ENCODE results near the gene TUFM.
A peak's percentile ranks its signal among the peaks of the same experiment; 100 is the strongest.
"Not testable (repeated sequence)": the region's sequence is repeated elsewhere in the genome, so short reads cannot be mapped to it uniquely, and the experiment has no call there.

Gene TUFM

GRCh38 chr16:28837672-28838557 lies 8.2 kb downstream of the TUFM start:
- DNase-seq = no peak

- no peak for DNase-seq
These were observed 9.4 kb downstream of the TUFM start for GRCh38 chr16:28836761-28837064.

GRCh38 chr16:28835864-28836760 lies 10.0 kb downstream of the TUFM start:
- no peak for DNase-seq

GRCh38 chr16:28834873-28835863 lies 11.0 kb downstream of the TUFM start:
- DNase-seq = no peak

- DNase-seq = no peak
These were observed 11.8 kb downstream of the TUFM start for GRCh38 chr16:28834349-28834748.

- DNase-seq = no peak
These were observed 15.6 kb downstream of the TUFM start for GRCh38 chr16:28830531-28830930.

GRCh38 chr16:28829747-28830146 lies 16.4 kb downstream of the TUFM start:
- no peak for DNase-seq

GRCh38 chr16:28826141-28826540 lies 20.0 kb downstream of the TUFM start:
- DNase-seq = no peak

- no peak for DNase-seq
These were observed 21.5 kb downstream of the TUFM start for GRCh38 chr16:28824717-28824973.

- peak; percentile 99 for DNase-seq
These were observed 22.1 kb downstream of the TUFM start for GRCh38 chr16:28823873-28824716.

- no peak for DNase-seq
These were observed 22.8 kb downstream of the TUFM start for GRCh38 chr16:28823291-28823872.

- DNase-seq = peak; percentile 95
These were observed 23.4 kb downstream of the TUFM start, which contains the start of gene ATXN2L for GRCh38 chr16:28822520-28823290. Gene ATXN2L, plus strand, starts transcription at chr16:28822999. Its CDS starts 261 bp downstream, at chr16:28823260.

GRCh38 chr16:28821874-28822519 lies 24.2 kb downstream of the TUFM start:
- no peak for DNase-seq

- not testable (repeated sequence) for DNase-seq
These were observed 25.6 kb downstream of the TUFM start for GRCh38 chr16:28820546-28820945.

GRCh38 chr16:28820016-28820415 lies 26.1 kb downstream of the TUFM start:
- DNase-seq = no peak

- not testable (repeated sequence) for DNase-seq
These were observed 38.6 kb downstream of the TUFM start for GRCh38 chr16:28807445-28808120.

- DNase-seq = peak; percentile 70
These were observed 43.7 kb downstream of the TUFM start for GRCh38 chr16:28802235-28803019.

Measured in femur (tissue), 1 donor.